ENCODE measurements around the gene NT5C2.

DNA sequence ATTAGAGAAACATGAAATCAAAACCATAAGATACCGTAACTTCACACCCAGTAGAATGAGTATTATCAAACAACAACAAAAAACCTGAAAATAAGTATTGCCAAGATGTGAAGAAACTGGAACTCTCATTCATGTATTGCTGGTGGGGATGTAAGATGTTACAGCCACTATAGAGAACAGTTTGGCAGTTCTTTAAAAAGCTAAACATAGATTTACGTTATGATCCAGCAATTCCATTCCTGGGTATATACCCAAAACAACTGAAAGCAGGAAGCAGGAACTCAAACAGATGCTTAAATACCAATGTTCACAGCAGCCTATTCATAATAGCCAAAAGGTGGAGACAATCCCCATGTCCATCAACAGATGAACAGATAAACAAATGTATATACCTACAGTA, 72.5 kb downstream of the NT5C2 start:
- no peak for TF ChIP-seq EZH2 (IDR thresholded peaks at IDR 0.05; ENCODE audit: borderline replicate concordance, low read depth, low read length, severe bottlenecking)
- TF ChIP-seq, protein P1, sequence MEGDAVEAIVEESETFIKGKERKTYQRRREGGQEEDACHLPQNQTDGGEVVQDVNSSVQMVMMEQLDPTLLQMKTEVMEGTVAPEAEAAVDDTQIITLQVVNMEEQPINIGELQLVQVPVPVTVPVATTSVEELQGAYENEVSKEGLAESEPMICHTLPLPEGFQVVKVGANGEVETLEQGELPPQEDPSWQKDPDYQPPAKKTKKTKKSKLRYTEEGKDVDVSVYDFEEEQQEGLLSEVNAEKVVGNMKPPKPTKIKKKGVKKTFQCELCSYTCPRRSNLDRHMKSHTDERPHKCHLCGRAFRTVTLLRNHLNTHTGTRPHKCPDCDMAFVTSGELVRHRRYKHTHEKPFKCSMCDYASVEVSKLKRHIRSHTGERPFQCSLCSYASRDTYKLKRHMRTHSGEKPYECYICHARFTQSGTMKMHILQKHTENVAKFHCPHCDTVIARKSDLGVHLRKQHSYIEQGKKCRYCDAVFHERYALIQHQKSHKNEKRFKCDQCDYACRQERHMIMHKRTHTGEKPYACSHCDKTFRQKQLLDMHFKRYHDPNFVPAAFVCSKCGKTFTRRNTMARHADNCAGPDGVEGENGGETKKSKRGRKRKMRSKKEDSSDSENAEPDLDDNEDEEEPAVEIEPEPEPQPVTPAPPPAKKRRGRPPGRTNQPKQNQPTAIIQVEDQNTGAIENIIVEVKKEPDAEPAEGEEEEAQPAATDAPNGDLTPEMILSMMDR (IDR thresholded peaks at IDR 0.05; ENCODE audit: borderline replicate concordance, extremely low read depth, low read length, poor library complexity, severe bottlenecking) = no peak

Data from DND-41 (cell line).